GM12878 (cell line): ENCODE measurements around the gene LRRC4. TPM values are rescaled to one million over a fixed set of nuclear protein-coding genes. Genes with fewer than 3 reads are reported as not detected.

Experiments
- ATAC-seq: fragments of 200-7000 bp; cut with Tn5 transposase; 3 replicates; pipeline ENCODE4 v1.9.1; 2020; ENCODE audit warnings: mild to moderate bottlenecking, moderate library complexity
- BruUV-seq: library from RNA; stranded (reverse); fragments of 400-500 nt; replicated peaks from 2 replicates; lab custom pipeline; 2021; lab: Mats Ljungman, UMichigan
- CTCF ChIA-PET: fragments of 300-600 bp; sonication (Branson Sonifier 250); formaldehyde crosslinking; extraction: SDS; loops from one replicate; lab custom pipeline; 2021; ENCODE audit warnings: inconsistent platforms; lab: Yijun Ruan, JAX
- POLR2A ChIA-PET: fragments of 350-600 bp; formaldehyde crosslinking; extraction: SDS; loops from one replicate; lab custom pipeline; 2021; ENCODE audit warnings: inconsistent platforms; lab: Charles Lee
- RAD21 ChIA-PET: fragments of 300-600 bp; sonication (Branson Sonifier 250); formaldehyde crosslinking; loops from one replicate; lab custom pipeline; 2023; ENCODE audit warnings: antibody characterized with exemption; ENCODE audit not compliant: unreplicated experiment; lab: Charles Lee
- SMC1A ChIA-PET: fragments of 300-600 bp; sonication (Branson Sonifier 250); formaldehyde crosslinking; loops from one replicate; lab custom pipeline; 2023; ENCODE audit not compliant: unreplicated experiment, uncharacterized antibody; lab: Charles Lee
- DNase-seq: peaks from one replicate; pipeline ENCODE4 v3.0.0-alpha.2; 2011; ENCODE audit warnings: low read depth, low spot score
- FAIRE-seq: peaks from 3 replicates; lab custom pipeline; 2011; peaks lifted over from hg19 to GRCh38; lab: Jason Lieb, UNC
- H2AFZ ChIP-seq: 2 replicates; pipeline ENCODE4 v1.6.0; 2011; ENCODE audit warnings: low read depth, low read length, control low read depth; ENCODE audit not compliant: control insufficient read depth
- H3K27ac ChIP-seq: 2 replicates; pipeline ENCODE4 v1.5.1; 2011; ENCODE audit warnings: control low read depth; ENCODE audit not compliant: control insufficient read depth, insufficient read depth
- H3K27me3 ChIP-seq, 2 experiments: replicated peaks in 1 of 2; 2 replicates each; pipeline versions ENCODE4 v1.6.0 to v1.6.1; 2011; ENCODE audit warnings: low read length in 1 of 2; ENCODE audit not compliant: control insufficient read depth in 2 of 2, insufficient read depth in 2 of 2
- H3K36me3 ChIP-seq, 2 experiments: 2 replicates each; pipeline ENCODE4 v1.5.1; 2011; ENCODE audit warnings: low read length in 1 of 2; ENCODE audit not compliant: control insufficient read depth in 2 of 2, insufficient read depth in 2 of 2
- H3K4me1 ChIP-seq: 2 replicates; pipeline ENCODE4 v1.6.1; 2011; ENCODE audit warnings: mild to moderate bottlenecking, low read length, moderate library complexity, mixed read lengths; ENCODE audit not compliant: control insufficient read depth, insufficient read depth
- H3K4me2 ChIP-seq: 2 replicates; pipeline ENCODE4 v1.6.0; 2011; ENCODE audit warnings: control low read depth; ENCODE audit not compliant: control insufficient read depth, insufficient read depth
- H3K4me3 ChIP-seq: fragments of 200-600 bp; sonication (generic); 2 replicates; pipeline ENCODE4 v1.5.1; 2016
- H3K79me2 ChIP-seq: 2 replicates; pipeline ENCODE4 v1.6.0; 2011; ENCODE audit warnings: low read length; ENCODE audit not compliant: control insufficient read depth, insufficient read depth
- H3K9ac ChIP-seq: 2 replicates; pipeline ENCODE4 v1.8.0; 2011; ENCODE audit warnings: low read length, control low read depth, mixed read lengths; ENCODE audit not compliant: control insufficient read depth, insufficient read depth
- H3K9me3 ChIP-seq: replicated peaks from 3 replicates; pipeline ENCODE4 v1.5.1; 2011; ENCODE audit warnings: mild to moderate bottlenecking, low read length; ENCODE audit not compliant: control insufficient read depth, insufficient read depth
- H4K20me1 ChIP-seq: 2 replicates; pipeline ENCODE4 v1.6.0; 2011; ENCODE audit not compliant: control insufficient read depth, insufficient read depth
- BHLHE40 ChIP-seq, 2 experiments: fragments of 450-650 bp in 1 of 2; IDR thresholded peaks; 2 replicates each; pipeline ENCODE4 v1.6.1; 2011 to 2017; ENCODE audit warnings: low read depth in 2 of 2, borderline replicate concordance in 1 of 2, improper control_type of control experiment in 1 of 2, low read length in 1 of 2, mild to moderate bottlenecking in 1 of 2
- HDGF ChIP-seq: fragments of 450-650 bp; IDR thresholded peaks from 2 replicates; pipeline ENCODE4 v1.6.1; 2016; ENCODE audit warnings: antibody characterized with exemption
- TCF3 ChIP-seq: IDR thresholded peaks from 2 replicates; pipeline ENCODE4 v1.6.1; 2012; ENCODE audit warnings: low read depth, mild to moderate bottlenecking, low read length, borderline replicate concordance; ENCODE audit not compliant: insufficient read depth
- WGBS: methylation state at CpG from one replicate; pipeline ENCODE4 v1.1.6; 2016; ENCODE audit warnings: low lambda C conversion rate; ENCODE audit not compliant: insufficient replicate concordance, insufficient coverage; ENCODE audit errors: missing lambda C conversion rate; 5-methylcytosine and 5-hydroxymethylcytosine counted together
- in situ Hi-C: fragments of 300-500 bp; cut with MboI; formaldehyde crosslinking; loops from 9 replicates; pipeline ENCODE4 v1.14.3; 2018; ENCODE audit warnings: mixed read lengths
- intact Hi-C: fragments of 100-400 bp; cut with micrococcal nuclease; formaldehyde crosslinking; loops from one replicate; pipeline ENCODE4 v1.14.2; 2022; ENCODE audit not compliant: unreplicated experiment
- polyA plus RNA-seq, 11 experiments: library from polyadenylated mRNA; depleted of rRNA in 4 of 11; unstranded in 6 of 11; stranded (reverse) in 5 of 11; fragments of >200 nt; fragmentation: Nextera tagmentation in 4 of 11; fragmentation: Illumina TruSeq in 1 of 11; extraction: Ambion mirVana in 4 of 11; extraction: Trizol in 1 of 11; gene quantifications; 1 replicate in 1 of 11; 2 replicates in 10 of 11; pipeline versions ENCODE4 v1.2.1 to v1.2.3, GENCODE V29; 2011 to 2016; ENCODE audit warnings: inconsistent platforms in 2 of 11, missing spikeins in 2 of 11, low read depth in 1 of 11
- total RNA-seq, 4 experiments: library from RNA; depleted of rRNA in 3 of 4; stranded (reverse); fragments of >200 nt in 3 of 4; fragmentation: Illumina TruSeq in 1 of 4; extraction: Trizol in 1 of 4; gene quantifications; 2 replicates each; pipeline versions ENCODE4 v1.2.1 to v1.2.3, GENCODE V29; 2013 to 2021
- TF ChIP-seq, protein P1 (sequence below): fragments of 450-650 bp; IDR thresholded peaks from 2 replicates; pipeline ENCODE4 v1.6.1; 2017; ENCODE audit warnings: mild to moderate bottlenecking
- TF ChIP-seq, protein P2 (sequence below): fragments of 450-650 bp; IDR thresholded peaks from 2 replicates; pipeline ENCODE4 v1.6.1; 2018; ENCODE audit warnings: mild to moderate bottlenecking, low read depth, moderate library complexity; ENCODE audit not compliant: partially characterized antibody
- TF ChIP-seq, protein P3 (sequence below): fragments of 450-650 bp; IDR thresholded peaks from 2 replicates; pipeline ENCODE4 v1.6.1; 2017; ENCODE audit warnings: low read depth, mild to moderate bottlenecking, moderate library complexity

The LRRC4 gene
- total and polyA plus RNA-seq, 10 of the 15 experiments (the other 5 are each of a cell fraction or from before 2014, with no cell fraction given): 0.06 to 0.85 (median 0.12) TPM; not detected in 4

DNA sequence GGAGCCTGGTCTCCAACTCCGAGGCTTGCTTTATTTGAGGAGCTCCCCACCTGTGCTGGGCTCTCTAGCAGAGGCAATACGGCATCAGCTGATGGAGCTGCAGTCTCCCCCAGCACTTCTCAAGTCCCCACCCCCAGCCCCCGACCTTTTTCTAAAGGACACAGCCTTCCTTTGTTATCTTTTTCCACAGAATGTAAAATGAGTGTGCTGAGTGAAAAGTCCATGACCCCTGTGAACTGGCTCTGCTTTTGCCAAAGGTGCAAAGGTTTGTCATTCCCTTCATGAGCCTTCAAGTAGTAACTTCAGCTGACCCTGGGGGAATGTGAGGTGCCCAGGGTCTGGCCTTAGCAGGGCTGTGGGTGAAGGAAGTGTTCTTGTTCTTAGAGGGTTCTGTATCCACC lies 25.5 kb downstream of the LRRC4 start (continued):
- TF ChIP-seq, protein P1, sequence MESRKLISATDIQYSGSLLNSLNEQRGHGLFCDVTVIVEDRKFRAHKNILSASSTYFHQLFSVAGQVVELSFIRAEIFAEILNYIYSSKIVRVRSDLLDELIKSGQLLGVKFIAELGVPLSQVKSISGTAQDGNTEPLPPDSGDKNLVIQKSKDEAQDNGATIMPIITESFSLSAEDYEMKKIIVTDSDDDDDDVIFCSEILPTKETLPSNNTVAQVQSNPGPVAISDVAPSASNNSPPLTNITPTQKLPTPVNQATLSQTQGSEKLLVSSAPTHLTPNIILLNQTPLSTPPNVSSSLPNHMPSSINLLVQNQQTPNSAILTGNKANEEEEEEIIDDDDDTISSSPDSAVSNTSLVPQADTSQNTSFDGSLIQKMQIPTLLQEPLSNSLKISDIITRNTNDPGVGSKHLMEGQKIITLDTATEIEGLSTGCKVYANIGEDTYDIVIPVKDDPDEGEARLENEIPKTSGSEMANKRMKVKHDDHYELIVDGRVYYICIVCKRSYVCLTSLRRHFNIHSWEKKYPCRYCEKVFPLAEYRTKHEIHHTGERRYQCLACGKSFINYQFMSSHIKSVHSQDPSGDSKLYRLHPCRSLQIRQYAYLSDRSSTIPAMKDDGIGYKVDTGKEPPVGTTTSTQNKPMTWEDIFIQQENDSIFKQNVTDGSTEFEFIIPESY: no peak
- TF ChIP-seq, all 136 proteins: peak for 0

DNA sequence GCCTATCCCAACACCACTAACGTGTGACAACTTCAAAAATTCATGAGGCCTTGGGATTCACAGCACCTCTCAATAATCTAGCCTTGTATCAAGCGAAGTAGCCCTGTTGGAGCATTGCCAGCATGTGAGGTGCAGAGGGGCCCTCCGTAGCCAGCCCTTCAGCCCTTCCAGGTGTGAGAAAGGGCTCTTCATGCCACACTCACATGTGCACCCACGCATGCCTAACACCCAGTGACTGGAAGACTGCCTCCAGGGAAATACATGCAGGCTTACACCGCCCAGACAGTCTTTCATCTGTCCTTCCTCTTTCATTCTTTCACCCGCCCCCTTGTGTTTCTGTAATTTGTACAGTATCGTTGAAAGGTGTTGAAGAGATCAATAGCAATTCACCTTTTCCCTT lies 26.1 kb downstream of the LRRC4 start:
- in situ Hi-C loops: no loop called here
- WGBS: 54% methylated on average over 7 of the region's 7 CpGs
- SMC1A ChIA-PET: interaction anchor here (1.2 kb wide), 1 partner anchor 10 kb away, joined by 4 read pairs; no protein-coding TSS in a partner anchor
- no peak overlapping the region for H3K4me3 ChIP-seq
- TF ChIP-seq BHLHE40 (IDR thresholded peaks at IDR 0.05; ENCODE audit: borderline replicate concordance in 1 of 2, low read depth in 2 of 2, low read length in 1 of 2) (peak in 1 of 2 experiments; percentile 5; a peak in 1 of 4 replicates), HDGF (no peak), TCF3 (no peak)
- TF ChIP-seq, protein P2, sequence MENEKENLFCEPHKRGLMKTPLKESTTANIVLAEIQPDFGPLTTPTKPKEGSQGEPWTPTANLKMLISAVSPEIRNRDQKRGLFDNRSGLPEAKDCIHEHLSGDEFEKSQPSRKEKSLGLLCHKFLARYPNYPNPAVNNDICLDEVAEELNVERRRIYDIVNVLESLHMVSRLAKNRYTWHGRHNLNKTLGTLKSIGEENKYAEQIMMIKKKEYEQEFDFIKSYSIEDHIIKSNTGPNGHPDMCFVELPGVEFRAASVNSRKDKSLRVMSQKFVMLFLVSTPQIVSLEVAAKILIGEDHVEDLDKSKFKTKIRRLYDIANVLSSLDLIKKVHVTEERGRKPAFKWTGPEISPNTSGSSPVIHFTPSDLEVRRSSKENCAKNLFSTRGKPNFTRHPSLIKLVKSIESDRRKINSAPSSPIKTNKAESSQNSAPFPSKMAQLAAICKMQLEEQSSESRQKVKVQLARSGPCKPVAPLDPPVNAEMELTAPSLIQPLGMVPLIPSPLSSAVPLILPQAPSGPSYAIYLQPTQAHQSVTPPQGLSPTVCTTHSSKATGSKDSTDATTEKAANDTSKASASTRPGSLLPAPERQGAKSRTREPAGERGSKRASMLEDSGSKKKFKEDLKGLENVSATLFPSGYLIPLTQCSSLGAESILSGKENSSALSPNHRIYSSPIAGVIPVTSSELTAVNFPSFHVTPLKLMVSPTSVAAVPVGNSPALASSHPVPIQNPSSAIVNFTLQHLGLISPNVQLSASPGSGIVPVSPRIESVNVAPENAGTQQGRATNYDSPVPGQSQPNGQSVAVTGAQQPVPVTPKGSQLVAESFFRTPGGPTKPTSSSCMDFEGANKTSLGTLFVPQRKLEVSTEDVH: no peak
- TF ChIP-seq, protein P3, sequence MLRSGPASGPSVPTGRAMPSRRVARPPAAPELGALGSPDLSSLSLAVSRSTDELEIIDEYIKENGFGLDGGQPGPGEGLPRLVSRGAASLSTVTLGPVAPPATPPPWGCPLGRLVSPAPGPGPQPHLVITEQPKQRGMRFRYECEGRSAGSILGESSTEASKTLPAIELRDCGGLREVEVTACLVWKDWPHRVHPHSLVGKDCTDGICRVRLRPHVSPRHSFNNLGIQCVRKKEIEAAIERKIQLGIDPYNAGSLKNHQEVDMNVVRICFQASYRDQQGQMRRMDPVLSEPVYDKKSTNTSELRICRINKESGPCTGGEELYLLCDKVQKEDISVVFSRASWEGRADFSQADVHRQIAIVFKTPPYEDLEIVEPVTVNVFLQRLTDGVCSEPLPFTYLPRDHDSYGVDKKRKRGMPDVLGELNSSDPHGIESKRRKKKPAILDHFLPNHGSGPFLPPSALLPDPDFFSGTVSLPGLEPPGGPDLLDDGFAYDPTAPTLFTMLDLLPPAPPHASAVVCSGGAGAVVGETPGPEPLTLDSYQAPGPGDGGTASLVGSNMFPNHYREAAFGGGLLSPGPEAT: no peak
- TF ChIP-seq, all 136 proteins: peak for 1
- Histone ChIP-seq H3K27me3 (no peaks in the 10 kb centered on the region), H2AFZ (no peak overlapping the region), H3K79me2 (no peaks in the 10 kb centered on the region), H4K20me1 (0 out of 2 replicates have a peak, but pooled peaks cover 4% of the 10 kb centered on the region), H3K9me3 (no peaks in the 10 kb centered on the region), H3K36me3 (peaks cover 4 to 14% of the 10 kb centered on the region in 2 experiments; a peak in 3 of 4 replicates), H3K27ac (no peak overlapping the region), H3K4me1 (peaks cover 46% of the 10 kb centered on the region), H3K9ac (no peak overlapping the region), H3K4me2 (no peak overlapping the region)
- intact Hi-C loops: no loop called here
- FAIRE-seq (no peak), DNase-seq (no peak), ATAC-seq (no peak)
- no TSS peak for BruUV-seq
- ChIA-PET RAD21 (no interaction called here), POLR2A (no interaction called here), CTCF (interaction anchor here (0.9 to 1.4 kb wide), 3 partner anchors 15 to 297 kb away, joined by 4 read pairs; no protein-coding TSS in a partner anchor)
